Astrocyte of the spinal cord (primary cell): ENCODE results near the gene PANK4.
A peak's percentile ranks its signal among the peaks of the same experiment; 100 is the strongest.

ENCODE experiments used
- DNase-seq: peaks from one replicate; pipeline ENCODE4 v3.0.0; 2011; ENCODE audit warnings: low read depth, low spot score
- H3K4me3 ChIP-seq: 2 replicates; pipeline ENCODE4 v1.5.1; 2011; ENCODE audit warnings: low read depth, mild to moderate bottlenecking, low read length, moderate library complexity
- CTCF ChIP-seq: IDR thresholded peaks from 2 replicates; pipeline ENCODE4 v1.5.1; 2012; ENCODE audit warnings: low read depth, mild to moderate bottlenecking, low read length, inconsistent platforms
- in situ Hi-C: cut with HindIII; loops from 2 replicates; pipeline ENCODE4 v1.10.0; 2017; ENCODE audit warnings: low sequenced_read_pairs

PANK4 gene

GRCh38 chr1:2546515-2547209 lies 20.3 kb upstream of the PANK4 start:
- peak; percentile 70 for DNase-seq
- TF ChIP-seq CTCF: no peak
- in situ Hi-C loops: no loop called here
- H3K4me3 ChIP-seq: peak overlapping the region; percentile 43

- H3K4me3 ChIP-seq: peak overlapping the region; percentile 43
- in situ Hi-C loops: no loop called here
- DNase-seq: peak; percentile 67
- TF ChIP-seq CTCF: no peak
Measured at GRCh38 chr1:2545754-2546514, 19.5 kb upstream of the PANK4 start.

GRCh38 chr1:2544875-2545640 lies 18.7 kb upstream of the PANK4 start:
- H3K4me3 ChIP-seq: no peak overlapping the region
- DNase-seq: no peak
- TF ChIP-seq CTCF: no peak
- in situ Hi-C loops: no loop called here

- TF ChIP-seq CTCF: no peak
- no peak overlapping the region for H3K4me3 ChIP-seq
- DNase-seq: peak; percentile 46
- in situ Hi-C loops: no loop called here
Measured at GRCh38 chr1:2544093-2544874, 17.9 kb upstream of the PANK4 start.

- TF ChIP-seq CTCF: no peak
- in situ Hi-C loops: no loop called here
- H3K4me3 ChIP-seq: no peak overlapping the region
- peak; percentile 50 for DNase-seq
Measured at GRCh38 chr1:2543543-2544092, 17.2 kb upstream of the PANK4 start.
